NCI-H146 (cell line): ENCODE measurements around the gene SRSF6.
"Not testable (repeated sequence)": the region's sequence is repeated elsewhere in the genome, so short reads cannot be mapped to it uniquely, and the experiment has no call there.

Experiments
- DNase-seq: peaks from one replicate; lab custom pipeline; 2025; lab: John Stamatoyannopoulos, UW

SRSF6 gene

GRCh38 chr20:43477193-43477592 lies 19.5 kb downstream of the SRSF6 start:
- no peak for DNase-seq

- DNase-seq, result no peak
Observed at GRCh38 chr20:43477619-43478018, 19.9 kb downstream of the SRSF6 start.

GRCh38 chr20:43490038-43490437 lies 32.3 kb downstream of the SRSF6 start:
- DNase-seq, result no peak

GRCh38 chr20:43492101-43492500 lies 34.4 kb downstream of the SRSF6 start:
- no peak for DNase-seq

- no peak for DNase-seq
Observed at GRCh38 chr20:43495388-43495787, 37.7 kb downstream of the SRSF6 start.

- not testable (repeated sequence) for DNase-seq
Observed at GRCh38 chr20:43502021-43502420, 44.3 kb downstream of the SRSF6 start.

GRCh38 chr20:43506238-43506637 lies 48.5 kb downstream of the SRSF6 start:
- no peak for DNase-seq

GRCh38 chr20:43507150-43508080 lies 49.7 kb downstream of the SRSF6 start, which contains the start of gene L3MBTL1:
Gene L3MBTL1, plus strand, starts transcription at chr20:43507697. Its CDS starts 5,807 bp downstream, at chr20:43513504.
- peak; percentile 71 for DNase-seq

- DNase-seq, result no peak
Observed at GRCh38 chr20:43508106-43508505, 50.4 kb downstream of the SRSF6 start.

- no peak for DNase-seq
Observed at GRCh38 chr20:43508604-43509040, 50.9 kb downstream of the SRSF6 start.

GRCh38 chr20:43511879-43512278 lies 54.2 kb downstream of the SRSF6 start:
- DNase-seq, result no peak

- no peak for DNase-seq
Observed at GRCh38 chr20:43513372-43513930, 55.8 kb downstream of the SRSF6 start.
